Ascending aorta (tissue), 2 donors: ENCODE data around the gene TUBB2B. TPM values are rescaled to one million over a fixed set of nuclear protein-coding genes. Genes with fewer than 3 reads are reported as not detected.

ENCODE experiments used
- DNase-seq, 2 donors: peaks; one replicate each; pipeline ENCODE4 v3.0.0-alpha.2; 2019; ENCODE audit warnings: low spot score in 2 of 2
- H3K27ac ChIP-seq, 2 donors: fragments of 200-600 bp; sonication (generic); one replicate each; pipeline ENCODE4 v1.5.1; 2016 to 2017; ENCODE audit warnings: mild to moderate bottlenecking in 1 of 2
- H3K27me3 ChIP-seq: fragments of 200-600 bp; sonication (generic); one replicate; pipeline ENCODE4 v1.5.1; 2017
- H3K36me3 ChIP-seq, 2 donors: fragments of 200-600 bp; sonication (generic); one replicate each; pipeline ENCODE4 v1.5.1; 2016
- H3K4me1 ChIP-seq, 2 donors: fragments of 200-600 bp; sonication (generic); one replicate each; pipeline ENCODE4 v1.5.1; 2016 to 2017; ENCODE audit warnings: mild to moderate bottlenecking in 1 of 2
- H3K4me3 ChIP-seq, 2 donors: fragments of 200-600 bp; sonication (generic); one replicate each; pipeline ENCODE4 v1.5.1; 2016 to 2017; ENCODE audit warnings: mild to moderate bottlenecking in 1 of 2
- H3K9me3 ChIP-seq, 2 donors: fragments of 200-600 bp; sonication (generic); one replicate each; pipeline ENCODE4 v1.5.1; 2016
- intact Hi-C: fragments of 100-400 bp; cut with DNase I; formaldehyde crosslinking; loops from one replicate; pipeline ENCODE4 v1.15.1; 2023
- total RNA-seq: library from RNA; depleted of rRNA; stranded (reverse); fragments of >200 nt; gene quantifications from one replicate; pipeline ENCODE4 v1.1.0, GENCODE V29; 2016
- TF ChIP-seq, protein P1 (sequence below), 3 experiments: fragments of 200-600 bp in 2 of 3; fragments of 450-650 bp in 1 of 3; sonication (generic) in 2 of 3; IDR thresholded peaks; one replicate each; pipeline ENCODE4 v1.5.1; 2016 to 2019; ENCODE audit warnings: antibody characterized with exemption in 3 of 3, mild to moderate bottlenecking in 1 of 3, moderate library complexity in 1 of 3

Gene TUBB2B
- total RNA-seq, 1 donor from 2014 or later: not detected

DNA sequence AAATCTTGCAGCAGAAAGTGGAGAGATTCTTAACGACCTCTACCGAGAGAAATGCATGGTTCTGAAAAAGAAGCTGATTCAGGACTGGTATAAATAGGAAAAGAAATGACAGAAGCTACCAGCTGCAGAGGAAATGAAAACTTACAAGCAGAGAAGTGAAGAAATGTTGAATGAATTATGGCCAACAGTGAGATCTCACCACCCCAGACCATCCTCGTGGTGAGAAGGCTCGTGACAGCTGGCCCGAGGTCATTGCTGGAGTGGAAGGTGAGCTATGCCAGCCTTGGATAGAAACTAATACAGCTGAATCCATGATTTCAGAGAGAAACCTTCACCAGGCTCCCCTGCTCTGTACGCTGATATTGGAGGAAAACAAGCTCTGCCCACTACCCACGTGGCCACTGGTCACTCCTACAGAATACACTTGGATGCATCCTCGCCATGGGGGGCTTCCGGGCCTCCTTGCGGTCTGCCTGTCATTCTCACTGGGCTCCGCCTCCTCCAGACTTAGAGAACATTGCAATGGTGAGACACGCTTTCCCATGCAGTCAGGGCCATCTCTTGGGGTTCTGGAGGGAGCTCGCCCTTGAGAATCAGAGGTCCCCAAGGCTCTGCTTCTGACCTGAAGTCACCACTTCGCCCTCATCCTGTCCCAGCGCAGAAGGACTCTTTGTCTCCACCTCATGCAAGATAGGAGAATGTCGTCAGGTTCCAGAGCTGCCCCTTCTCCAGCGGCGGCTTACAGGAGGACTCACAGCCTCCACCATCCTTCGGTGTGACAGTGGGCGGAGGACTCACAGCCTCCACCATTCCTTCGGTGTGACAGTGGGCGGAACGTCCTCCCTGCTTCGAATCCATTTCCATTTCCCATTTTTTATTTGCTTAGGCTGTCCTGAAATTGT, 10.6 kb upstream of the TUBB2B start:
- DNase-seq: peak in 1 of 2 donors; percentile 13
- Histone ChIP-seq H3K36me3 (no peaks in the 10 kb centered on the region), H3K27ac (no peak overlapping the region), H3K4me3 (no peak overlapping the region), H3K9me3 (no peaks in the 10 kb centered on the region), H3K27me3 (peaks cover 7% of the 10 kb centered on the region), H3K4me1 (no peaks in the 10 kb centered on the region)
- intact Hi-C loops: no loop called here
- TF ChIP-seq, protein P1, sequence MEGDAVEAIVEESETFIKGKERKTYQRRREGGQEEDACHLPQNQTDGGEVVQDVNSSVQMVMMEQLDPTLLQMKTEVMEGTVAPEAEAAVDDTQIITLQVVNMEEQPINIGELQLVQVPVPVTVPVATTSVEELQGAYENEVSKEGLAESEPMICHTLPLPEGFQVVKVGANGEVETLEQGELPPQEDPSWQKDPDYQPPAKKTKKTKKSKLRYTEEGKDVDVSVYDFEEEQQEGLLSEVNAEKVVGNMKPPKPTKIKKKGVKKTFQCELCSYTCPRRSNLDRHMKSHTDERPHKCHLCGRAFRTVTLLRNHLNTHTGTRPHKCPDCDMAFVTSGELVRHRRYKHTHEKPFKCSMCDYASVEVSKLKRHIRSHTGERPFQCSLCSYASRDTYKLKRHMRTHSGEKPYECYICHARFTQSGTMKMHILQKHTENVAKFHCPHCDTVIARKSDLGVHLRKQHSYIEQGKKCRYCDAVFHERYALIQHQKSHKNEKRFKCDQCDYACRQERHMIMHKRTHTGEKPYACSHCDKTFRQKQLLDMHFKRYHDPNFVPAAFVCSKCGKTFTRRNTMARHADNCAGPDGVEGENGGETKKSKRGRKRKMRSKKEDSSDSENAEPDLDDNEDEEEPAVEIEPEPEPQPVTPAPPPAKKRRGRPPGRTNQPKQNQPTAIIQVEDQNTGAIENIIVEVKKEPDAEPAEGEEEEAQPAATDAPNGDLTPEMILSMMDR (IDR thresholded peaks at IDR 0.05): no peak

DNA sequence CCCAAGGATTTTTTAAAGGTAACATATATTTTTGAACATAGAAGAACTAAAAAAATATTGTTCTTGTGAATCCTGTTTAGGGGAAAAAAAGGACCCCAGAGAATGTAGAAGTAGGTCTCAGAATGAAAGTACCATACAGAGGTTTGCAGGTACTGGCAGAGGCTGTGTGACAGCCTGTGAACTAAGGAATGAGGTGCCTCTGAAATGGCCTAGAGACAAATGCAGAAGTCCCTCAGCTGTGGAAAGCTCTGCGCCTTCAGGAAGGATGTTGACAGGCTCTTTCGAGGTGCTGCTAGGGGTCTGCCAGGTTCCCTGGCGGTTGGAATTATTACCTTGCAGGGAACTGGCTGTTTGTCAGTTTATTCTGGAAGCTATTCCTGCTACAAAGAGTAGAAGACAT, 8.6 kb upstream of the TUBB2B start:
- intact Hi-C loops: no loop called here
- TF ChIP-seq, protein P1 (IDR thresholded peaks at IDR 0.05): no peak
- no peak overlapping the region for H3K4me3 ChIP-seq
- DNase-seq: no peak
- peaks cover 0 to 13% of the 10 kb centered on the region in 2 donors for H3K4me1 ChIP-seq
- H3K9me3 ChIP-seq: no peaks in the 10 kb centered on the region
- H3K36me3 ChIP-seq: no peaks in the 10 kb centered on the region
- peaks cover 7% of the 10 kb centered on the region for H3K27me3 ChIP-seq
- H3K27ac ChIP-seq: no peak overlapping the region

DNA sequence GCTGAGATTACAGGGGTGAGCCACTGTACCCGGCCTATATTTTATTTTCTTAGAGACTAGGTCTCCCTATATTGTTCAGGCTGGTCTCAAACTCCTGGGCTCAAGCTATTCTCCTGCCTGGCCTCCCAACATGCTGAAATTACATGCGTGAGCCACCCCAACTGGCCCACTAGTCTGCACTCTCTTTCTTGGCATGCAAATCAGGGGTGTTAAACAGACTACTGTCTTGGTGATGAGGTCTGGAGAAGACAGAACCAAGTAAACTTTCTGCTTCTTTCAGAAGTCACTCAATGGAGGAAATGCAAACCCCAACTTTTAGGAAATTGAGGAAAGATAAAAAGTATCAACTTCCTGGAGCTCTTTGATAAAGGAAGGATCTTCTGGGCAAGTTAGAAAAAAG, 8.0 kb upstream of the TUBB2B start:
- peaks cover 7% of the 10 kb centered on the region for H3K27me3 ChIP-seq
- H3K4me1 ChIP-seq: peaks cover 0 to 13% of the 10 kb centered on the region in 2 donors
- TF ChIP-seq, protein P1 (IDR thresholded peaks at IDR 0.05): no peak
- intact Hi-C loops: loop anchor here (2.0 kb wide), 1 partner anchor 15 kb away; no protein-coding TSS in a partner anchor
- DNase-seq: no peak
- H3K36me3 ChIP-seq: no peaks in the 10 kb centered on the region
- H3K9me3 ChIP-seq: no peaks in the 10 kb centered on the region
- H3K27ac ChIP-seq: no peak overlapping the region
- H3K4me3 ChIP-seq: no peak overlapping the region

DNA sequence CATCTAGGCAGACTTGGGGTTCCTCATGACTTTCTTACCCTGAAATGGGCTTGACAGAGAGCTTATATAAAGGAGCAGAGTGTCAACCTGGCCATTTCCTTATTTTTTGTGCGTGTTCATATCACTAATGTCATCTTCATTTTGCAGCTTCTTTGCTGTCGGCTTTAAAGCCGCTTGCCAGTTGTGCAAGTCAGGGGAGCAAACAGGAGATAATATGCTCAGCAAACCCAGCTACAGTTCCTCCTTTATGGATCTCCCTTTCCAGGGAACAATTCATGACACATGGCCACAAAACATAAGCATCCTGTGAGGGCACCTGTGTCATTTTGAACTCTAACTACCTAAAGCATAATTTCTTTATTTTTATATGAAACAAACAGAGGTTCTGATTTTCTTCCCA, 6.5 kb upstream of the TUBB2B start:
- peaks cover 20% of the 10 kb centered on the region for H3K27me3 ChIP-seq
- H3K27ac ChIP-seq: no peak overlapping the region
- TF ChIP-seq, protein P1 (IDR thresholded peaks at IDR 0.05): no peak
- intact Hi-C loops: loop anchor here (2.0 kb wide), 1 partner anchor 17 kb away; no protein-coding TSS in a partner anchor
- no peaks in the 10 kb centered on the region for H3K36me3 ChIP-seq
- no peaks in the 10 kb centered on the region for H3K9me3 ChIP-seq
- DNase-seq: no peak
- peaks cover 0 to 25% of the 10 kb centered on the region in 2 donors for H3K4me1 ChIP-seq
- H3K4me3 ChIP-seq: no peak overlapping the region

DNA sequence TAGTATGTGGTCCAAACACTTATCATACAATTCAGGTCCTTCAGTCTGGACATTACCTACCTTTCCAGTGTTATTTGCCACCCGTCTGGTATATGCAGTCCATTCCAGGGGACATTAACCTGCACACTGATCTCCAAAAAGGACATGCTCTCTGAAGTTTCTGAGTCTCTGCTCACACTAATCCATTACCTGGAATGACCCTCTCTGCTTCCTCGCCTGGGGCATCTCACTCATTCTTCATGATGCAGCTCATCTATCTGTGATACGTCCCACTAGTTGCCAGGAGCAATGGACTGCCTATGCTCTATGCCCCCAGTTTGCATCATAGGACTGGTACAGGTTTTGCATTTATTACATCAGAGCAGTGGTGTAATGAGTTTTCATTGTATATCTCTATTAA, 5.9 kb upstream of the TUBB2B start:
- H3K36me3 ChIP-seq: no peaks in the 10 kb centered on the region
- H3K9me3 ChIP-seq: no peaks in the 10 kb centered on the region
- intact Hi-C loops: no loop called here
- H3K4me3 ChIP-seq: no peak overlapping the region
- TF ChIP-seq, protein P1 (IDR thresholded peaks at IDR 0.05): no peak
- H3K27ac ChIP-seq: no peak overlapping the region
- DNase-seq: no peak
- H3K27me3 ChIP-seq: peaks cover 20% of the 10 kb centered on the region
- H3K4me1 ChIP-seq: peaks cover 3 to 29% of the 10 kb centered on the region in 2 donors
